ENCODE data around the gene SPATA6.
"Not testable (repeated sequence)": the region's sequence is repeated elsewhere in the genome, so short reads cannot be mapped to it uniquely, and the experiment has no call there.

The SPATA6 gene

DNA sequence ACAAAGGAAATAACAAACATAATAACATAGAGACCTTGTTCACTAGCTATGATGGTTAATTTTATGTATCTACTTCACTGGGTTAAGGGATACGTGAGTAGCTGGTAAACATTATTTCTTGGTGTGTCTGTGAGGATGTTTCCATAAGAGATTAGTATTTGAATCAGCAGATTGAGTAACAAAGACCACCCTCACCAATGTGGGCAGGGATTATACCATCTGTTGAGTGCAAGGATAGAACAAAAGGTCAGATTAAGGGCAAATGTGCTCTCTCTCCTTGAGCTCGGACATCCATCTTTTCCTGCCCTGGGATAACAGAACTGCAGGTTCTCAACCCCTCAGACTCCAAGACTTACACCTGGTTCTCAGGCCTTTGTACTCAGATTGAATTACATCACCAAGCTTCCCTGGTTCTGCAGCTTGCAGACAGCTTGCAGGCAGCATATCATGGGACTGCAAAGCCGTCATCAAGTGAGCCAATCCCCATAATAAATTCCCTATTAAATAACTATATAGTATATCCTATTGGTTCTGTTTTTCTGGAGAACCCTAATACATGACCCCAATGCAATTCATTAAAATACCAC is 9.2 kb downstream of the SPATA6 start:
- no peak for DNase-seq (ENCODE audit: low spot score)

DNA sequence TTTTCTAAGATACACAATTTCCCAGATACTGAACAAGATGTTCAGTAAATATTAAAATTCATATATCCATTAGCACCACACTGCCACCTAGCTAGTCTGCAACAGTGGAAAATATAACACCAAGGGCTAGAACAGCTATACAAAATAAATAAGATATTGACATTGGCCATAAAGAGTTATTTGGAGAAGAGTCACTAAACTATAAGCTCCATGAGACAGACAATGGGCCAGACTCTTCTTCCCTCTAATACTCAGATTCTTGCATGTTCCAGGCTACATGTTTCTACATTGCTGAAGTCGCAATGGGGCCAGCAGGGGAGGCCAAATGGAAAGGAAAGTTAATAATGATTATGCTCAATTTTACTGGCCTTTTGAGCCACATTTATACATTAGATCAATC is 21.5 kb downstream of the SPATA6 start:
- DNase-seq (ENCODE audit: low spot score): peak; percentile 24

DNA sequence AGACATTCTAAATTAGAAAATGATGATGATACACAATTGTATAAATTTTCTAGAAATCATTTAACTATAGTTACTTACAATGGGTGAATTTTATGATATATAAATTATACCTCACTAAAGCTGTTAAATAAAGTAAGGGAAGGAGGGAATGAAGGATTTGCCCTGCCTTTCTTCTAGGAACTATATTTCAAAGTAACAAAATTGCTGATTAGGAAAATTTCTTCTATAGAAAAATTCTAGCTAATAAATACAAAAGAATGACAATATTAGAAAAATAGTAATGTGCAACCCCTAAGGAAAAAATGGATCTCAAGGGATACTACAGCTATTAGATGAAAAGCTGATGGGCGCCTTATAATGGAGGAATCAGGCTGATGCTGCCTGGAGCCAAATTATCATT is 23.1 kb downstream of the SPATA6 start:
- no peak for DNase-seq (ENCODE audit: low spot score)

DNA sequence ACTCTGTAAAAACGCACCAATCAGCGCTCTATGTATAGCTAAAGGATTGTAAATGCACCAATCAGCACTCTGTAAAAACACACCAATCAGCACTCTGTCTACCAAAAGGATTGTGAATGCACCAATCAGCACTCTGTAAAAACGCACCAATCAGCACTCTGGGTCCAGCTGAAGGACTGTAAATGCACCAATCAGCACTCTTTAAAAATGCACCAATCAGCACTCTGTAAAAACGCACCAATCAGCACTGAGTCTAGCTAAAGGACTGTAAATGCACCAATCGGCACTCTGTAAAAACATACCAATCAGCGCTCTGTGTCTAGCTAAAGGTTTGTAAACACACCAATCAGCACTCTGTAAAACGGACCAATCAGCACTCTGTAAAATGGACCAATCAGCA is 27.8 kb downstream of the SPATA6 start:
- DNase-seq (ENCODE audit: low spot score): not testable (repeated sequence)

DNA sequence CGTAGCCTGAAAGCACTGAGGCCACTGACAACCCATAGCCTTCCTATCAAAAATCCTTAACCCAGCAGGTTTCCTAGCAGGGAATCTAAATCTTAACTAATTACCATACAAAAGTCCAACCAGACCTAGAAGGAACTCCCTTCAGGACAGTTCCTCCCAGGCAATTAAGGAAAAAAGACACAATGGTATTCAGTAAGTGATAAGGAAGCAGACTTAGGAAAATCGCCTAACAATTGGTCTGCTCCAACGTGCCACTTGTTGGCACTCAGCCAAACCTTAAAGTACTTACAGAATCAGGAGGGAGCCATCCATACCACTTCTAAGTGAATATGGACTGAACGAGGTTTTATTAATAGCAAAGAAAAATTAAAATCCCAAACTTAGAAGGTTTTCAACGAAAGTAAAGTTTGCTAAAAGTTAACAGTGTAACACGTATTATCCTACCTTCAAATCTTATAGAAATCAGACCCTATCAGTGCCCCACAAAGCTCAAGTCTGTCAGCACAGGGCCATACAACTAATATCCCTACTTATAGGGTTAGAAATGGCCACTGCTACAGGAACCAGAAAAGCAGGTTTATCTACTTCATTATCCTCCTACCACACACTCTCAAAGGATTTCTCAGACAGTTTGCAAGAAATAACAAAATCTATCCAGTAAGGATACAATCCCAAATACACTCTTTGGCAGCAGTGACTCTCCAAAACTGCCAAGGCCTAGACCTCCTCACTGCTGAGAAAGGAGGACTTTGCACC is 29.0 kb downstream of the SPATA6 start:
- no peak for DNase-seq (ENCODE audit: low spot score)

DNA sequence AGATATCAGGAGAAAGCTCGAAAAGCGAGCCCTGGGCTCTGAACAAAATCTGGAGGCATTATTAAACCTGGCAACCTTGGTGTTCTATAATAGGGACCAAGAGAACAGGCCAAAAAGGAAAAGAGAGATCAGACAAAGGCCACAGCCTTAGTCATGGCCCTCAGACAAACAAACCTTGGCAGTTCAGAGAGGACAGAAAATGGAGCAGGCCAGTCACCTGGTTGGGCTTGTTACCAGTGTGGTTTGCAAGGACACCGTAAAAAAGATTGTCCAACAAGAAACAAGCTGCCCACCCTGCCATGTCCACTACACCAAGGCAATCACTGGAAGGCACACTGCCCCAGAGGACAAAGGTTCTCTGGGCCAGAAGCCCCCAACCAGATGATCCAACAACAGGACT is 31.2 kb downstream of the SPATA6 start:
- not testable (repeated sequence) for DNase-seq (ENCODE audit: low spot score)

DNA sequence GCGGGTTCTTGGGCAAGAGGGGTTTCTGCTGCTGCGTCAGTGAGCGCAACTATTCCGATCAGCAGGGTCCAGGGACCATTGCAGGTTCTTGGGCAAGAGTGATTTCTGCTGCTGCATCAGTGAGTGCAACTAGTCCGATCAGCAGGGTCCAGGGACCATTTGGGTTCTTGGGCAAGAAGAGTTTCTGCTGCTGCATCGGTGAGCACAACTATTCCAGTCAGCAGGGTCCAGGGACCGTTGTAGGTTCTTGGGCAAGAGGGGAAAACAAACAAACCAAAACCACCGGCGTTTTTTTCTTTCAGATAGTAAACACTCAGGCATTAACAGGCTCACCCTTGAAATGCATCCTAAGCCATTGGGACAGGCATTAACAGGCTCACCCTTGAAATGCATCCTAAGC is 32.6 kb downstream of the SPATA6 start:
- no peak for DNase-seq (ENCODE audit: low spot score)

DNA sequence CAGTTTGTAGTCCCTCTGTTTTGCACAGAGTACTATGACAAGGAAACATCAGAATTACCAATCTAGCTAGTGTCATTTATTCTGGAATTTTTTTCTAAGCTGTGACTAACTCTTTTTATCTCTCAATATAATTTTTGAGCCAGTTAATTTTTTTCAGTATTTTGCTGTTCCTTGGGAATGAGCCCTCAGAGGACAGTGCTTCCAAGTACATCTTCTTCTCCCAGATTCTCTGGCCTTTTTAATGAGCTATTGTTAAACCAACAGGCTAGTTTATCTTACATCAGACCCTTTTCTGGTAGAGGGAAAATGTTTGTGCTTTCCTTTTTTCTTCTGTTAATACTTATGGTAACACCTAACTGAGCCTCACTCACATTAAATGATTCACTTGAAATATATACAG is 34.6 kb downstream of the SPATA6 start:
- DNase-seq (ENCODE audit: low spot score): not testable (repeated sequence)

DNA sequence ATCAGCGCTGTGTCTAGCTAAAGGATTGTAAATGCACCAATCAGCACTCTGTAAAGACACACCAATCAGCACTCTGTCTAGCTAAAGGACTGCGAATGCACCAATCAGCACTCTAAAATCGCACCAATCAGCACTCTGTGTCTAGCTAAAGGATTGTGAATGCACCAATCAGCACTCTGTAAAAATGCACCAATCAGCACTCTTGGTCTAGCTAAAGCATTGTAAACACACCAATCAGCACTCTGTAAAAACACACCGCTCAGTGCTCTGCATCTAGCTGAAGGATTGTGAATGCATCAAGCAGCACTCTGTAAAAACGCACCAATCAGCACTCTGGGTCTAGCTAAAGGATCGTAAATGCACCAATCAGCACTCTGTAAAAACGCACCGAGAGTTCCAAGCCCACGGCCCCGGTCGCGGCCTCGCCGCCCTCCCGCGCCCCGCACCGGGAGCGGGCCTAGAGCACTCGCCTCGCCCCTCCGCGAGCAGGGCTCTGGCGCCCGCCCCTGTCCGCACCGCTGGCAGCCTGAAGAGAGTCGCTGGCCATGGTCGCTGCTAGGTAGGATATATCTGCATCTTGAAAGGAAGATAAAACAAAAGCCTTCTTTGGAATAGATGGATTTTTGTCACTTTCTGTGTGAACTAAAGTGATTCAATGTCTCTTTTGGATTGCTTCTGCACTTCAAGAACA is 36.5 kb downstream of the SPATA6 start:
- not testable (repeated sequence) for DNase-seq (ENCODE audit: low spot score)

DNA sequence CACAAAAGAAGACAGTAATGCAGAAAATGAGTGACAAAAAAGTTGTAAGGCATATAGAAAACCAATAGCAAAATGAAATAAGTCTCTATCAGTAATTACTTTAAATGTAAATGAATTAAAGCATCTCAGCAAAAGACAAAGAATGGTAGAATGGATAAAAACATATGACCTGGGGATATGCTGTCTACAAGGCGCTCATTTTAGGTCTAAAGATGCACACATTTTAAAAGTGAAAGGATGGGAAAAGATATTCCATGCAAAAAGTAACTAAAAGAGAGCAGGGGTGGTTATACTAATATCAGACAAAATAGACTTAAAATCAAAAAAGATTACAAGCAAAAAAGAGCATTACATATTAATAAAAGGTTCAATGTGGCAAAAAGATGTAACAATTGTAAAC is 41.2 kb downstream of the SPATA6 start:
- DNase-seq (ENCODE audit: low spot score): no peak

DNA sequence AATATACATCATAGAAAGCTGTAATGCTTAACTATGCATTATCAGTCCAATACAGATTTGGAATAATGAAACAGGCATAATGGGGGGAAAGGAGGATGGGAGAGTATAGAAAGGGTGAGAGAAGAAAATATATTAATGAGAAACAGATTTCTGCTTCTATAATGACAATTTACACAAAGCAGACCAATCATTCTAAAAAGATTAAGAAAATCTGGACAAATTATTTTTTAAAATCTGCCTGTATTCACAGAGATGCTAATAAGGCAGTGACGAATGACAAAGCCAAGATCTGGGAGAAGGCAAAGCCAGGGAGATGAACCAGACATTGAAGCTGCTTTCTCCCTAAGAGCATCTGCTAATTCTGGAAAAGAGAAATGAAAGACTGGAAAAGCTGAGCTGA is 50.0 kb downstream of the SPATA6 start:
- no peak for DNase-seq (ENCODE audit: low spot score)

DNA sequence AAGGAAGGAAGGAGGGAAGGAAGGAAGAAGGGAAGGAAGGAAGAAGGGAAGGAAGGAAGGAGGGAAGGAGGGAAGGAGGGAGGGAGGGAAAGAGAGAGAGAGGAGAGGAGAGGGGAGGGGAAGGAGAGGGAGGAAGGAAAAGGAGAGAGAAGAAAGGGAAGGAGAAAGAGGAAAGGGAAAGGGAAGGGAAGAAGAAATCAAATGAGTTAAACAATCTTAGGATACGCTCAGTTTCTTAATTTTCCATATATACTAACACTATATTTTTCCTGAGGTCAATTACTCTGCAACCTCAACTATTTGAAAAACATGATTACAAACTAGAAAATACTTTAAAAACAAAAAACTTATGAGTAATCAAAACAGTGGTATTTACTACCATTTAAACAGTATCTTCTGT is 53.3 kb downstream of the SPATA6 start:
- DNase-seq (ENCODE audit: low spot score): no peak

DNA sequence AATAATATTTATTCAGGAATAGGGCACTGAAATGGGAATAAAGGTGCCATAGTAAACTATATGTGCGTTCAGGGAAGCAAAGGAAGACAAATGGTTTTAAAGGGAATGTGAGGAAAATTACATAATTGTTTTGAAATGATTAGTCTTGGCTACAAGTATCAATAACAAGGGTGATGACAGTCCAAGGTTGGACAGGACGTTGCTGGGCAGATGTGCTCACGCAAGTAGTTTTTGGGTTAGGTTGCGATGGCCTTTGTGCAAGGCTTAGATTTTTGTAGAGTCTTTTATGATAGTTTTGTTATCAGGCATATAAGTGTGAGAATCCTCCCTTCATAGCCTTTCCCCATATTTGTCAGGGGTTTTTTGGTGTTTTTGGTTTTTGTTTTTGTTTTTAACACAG is 57.0 kb downstream of the SPATA6 start:
- no peak for DNase-seq (ENCODE audit: low spot score)

DNA sequence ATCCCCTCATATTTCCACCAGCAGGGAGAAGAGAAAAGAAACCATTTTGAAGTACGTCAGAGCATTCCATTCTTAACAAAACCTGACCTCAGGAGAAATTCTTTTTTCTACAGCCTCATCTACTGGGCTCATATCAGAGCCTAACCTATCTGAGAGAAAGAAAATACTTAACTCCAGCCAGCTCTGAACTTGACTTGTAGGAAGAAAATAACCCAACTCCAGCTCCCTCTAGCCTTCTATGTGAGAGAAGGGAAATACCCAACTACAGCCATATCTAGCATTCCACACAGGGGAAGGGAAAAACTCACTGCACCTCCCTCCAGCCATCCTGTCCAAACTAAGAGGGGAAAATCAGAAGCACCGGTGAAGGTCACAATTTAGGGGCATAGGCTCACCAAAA is 57.7 kb downstream of the SPATA6 start:
- no peak for DNase-seq (ENCODE audit: low spot score)

DNA sequence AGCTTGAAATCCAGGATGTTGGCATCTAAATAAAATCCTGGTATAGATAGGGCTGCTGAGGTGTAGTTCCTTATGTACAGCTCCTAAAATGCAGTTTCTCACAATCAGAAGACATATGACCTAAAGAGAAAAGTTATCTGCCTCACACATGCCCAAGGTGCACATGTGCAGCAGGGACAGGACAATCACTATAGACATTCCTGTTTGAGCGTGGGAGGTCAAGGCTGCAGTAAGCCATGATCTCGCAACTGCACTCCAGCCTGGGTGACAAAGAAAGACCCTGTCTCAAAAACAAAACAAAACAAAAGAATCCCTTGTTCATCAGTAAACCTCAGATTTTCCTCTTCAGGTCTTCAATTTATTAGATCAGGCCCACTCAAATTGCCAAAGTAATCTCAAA is 66.1 kb downstream of the SPATA6 start:
- DNase-seq (ENCODE audit: low spot score): no peak

DNA sequence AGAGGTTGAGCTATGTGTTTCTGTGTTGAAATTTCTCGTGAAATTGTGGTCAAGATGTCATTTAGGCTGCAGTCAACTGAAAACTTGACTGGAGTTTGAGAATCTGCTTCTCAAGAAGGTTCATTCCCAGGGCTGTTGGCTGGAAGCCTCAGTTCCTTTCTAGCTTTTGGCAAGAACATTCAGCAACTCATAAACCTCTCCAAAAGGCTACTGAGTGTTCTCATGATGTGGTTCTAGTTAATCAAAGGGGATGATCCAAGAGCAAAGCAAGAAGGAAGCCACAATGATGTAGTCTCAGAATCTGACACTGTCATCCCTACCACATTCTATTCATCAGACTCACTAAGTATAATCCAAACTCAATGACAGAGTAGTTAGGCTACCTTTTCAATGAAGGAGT is 66.6 kb downstream of the SPATA6 start:
- no peak for DNase-seq (ENCODE audit: low spot score)

DNA sequence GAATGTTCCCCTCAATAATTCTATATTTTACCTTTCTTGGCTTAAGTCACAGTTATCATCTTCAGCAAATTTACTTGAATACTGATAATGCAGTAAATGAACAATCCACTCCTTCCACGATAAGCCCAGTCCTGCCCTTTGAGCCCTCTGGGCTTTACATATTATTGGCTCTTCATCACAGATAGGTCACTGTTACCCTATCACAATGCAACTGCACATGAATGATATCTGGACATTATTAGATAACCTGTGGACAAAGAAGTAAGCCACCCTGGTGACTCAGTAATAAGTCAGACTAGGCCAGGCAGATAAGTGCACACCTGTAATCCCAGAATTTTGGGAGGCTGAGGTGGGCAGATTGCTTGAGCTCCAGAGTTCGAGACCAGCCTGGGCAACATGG is 69.4 kb downstream of the SPATA6 start:
- DNase-seq (ENCODE audit: low spot score): no peak

DNA sequence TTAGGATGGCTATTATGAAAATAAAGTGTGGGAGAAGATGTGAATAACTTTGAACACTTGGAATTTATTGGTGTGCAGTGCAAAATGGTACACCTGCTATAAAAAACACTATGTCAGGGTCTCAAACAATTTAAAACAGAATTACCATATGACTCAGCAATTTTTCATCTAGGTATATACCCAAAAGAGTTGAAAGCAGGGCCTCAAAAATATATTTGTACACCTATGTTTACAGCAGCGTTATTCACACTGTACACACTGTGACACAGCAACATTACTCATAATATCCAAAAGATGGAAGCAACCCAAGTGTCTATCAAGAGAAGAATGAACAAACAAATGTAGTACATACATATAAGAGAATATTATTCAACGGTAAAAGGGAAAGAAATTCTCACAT is 75.8 kb downstream of the SPATA6 start:
- DNase-seq (ENCODE audit: low spot score): no peak

DNA sequence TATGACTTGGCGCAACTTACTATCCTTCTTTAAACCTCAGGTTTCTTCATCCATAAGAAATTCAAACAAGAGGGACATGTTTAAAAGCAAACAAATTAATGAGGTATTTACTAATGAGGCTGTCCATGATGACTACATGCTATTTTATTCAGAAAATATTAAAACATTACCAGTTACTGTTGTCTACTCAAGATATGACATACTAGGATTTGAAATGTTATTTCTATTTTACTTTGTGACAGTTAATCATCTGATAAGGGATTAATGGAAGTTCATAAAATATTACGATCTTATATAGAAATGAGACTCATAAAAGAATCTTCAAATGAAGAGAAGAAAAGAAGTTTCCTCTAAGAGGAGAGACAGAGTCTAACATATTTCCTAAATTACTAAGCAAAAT is 80.1 kb downstream of the SPATA6 start:
- DNase-seq (ENCODE audit: low spot score): no peak

DNA sequence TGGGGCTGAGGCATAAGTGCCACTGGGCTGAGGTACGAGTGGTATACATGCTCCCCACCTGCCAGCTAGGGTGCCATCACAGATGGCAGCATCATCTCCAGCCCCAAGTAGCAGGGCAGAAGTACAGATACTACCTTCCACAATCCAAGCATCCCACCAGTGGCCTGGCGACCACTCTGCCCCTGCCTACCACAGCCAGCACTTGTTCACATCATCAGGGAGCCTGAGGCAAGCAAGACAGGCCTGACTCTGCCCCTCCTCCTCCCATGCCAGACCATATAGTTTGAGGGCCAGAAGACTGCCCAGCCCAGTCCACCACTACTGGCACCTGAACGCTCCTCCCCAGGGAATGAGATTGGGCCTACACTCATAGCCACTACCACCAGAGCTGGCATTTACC is 84.6 kb downstream of the SPATA6 start:
- no peak for DNase-seq (ENCODE audit: low spot score)

DNA sequence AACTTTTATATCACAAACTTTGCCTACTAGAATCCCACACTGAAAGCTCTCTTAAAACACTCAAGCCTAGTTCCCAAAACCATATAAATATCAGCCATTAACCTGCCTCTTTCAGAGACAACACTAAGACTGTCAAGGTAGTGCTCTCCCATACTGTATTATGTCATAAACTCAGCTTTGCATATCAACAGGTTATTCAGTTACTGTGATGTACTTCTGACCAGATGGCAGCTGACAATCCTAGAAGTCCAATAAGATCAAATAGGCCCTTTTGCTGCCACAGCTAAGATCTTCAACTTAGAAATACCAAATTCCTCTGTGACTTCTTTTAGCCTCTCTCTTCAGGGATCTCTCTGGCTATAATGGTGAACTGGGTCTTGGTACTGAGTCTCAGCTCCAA is 97.2 kb downstream of the SPATA6 start:
- DNase-seq (ENCODE audit: low spot score): no peak

DNA sequence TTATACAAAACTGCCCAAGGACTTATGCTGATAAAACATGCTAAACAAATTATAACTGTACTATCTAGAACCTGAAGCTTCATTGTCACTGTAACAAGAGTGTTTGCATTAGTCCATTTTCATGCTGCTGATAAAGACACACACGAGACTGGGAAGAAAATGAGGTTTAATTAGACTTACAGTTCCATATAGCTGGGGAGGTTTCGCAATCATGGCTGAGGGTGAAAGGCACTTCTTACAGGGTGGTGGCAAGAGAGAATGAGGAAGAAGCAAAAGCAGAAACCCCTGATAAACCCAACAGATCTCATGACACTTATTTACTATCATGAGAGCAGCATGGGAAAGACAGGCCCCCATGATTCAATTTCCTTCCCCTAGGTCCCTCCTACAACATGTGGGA is 100.4 kb downstream of the SPATA6 start:
- DNase-seq (ENCODE audit: low spot score): no peak

DNA sequence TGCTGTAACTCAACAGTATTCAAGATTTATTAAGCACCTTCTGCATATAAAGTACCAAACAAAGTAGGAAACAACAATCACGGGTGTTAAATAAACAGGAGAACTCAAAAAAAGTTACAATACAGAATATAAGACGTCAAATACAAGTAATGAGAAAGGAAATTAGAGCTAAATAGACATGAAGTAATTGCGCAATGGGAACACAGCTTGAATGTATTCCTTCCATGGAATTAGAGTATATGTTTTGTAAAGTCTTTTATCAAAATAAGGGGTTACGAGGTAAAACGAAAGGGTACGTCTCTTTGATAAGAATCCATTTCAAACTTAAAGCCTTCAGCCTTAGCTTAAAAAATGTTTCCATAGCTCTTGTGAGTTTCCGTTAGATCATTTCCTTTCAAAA is 109.1 kb downstream of the SPATA6 start:
- DNase-seq (ENCODE audit: low spot score): no peak

DNA sequence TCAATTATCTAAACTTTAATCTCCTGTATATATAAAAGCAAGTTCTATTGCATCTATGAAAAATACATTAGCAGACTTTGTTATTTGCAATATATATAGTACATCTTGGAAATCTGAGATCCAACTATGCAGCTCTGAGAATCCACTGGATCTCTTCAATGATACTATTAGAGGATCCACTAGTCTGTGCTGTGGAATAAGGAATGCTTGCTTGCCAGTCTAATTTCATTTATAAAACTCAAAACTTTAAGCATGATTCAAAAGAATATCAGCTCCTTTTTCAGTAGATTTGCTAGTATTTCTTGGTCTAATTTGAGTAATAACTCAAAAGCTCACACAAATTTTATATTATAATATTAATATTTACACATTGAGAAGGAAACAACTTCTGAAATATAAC is 115.1 kb downstream of the SPATA6 start:
- peak; percentile 5 for DNase-seq (ENCODE audit: low spot score)

Measured in Ammon's horn (tissue), 1 donor.